Breast epithelium (tissue), 4 donors: ENCODE measurements around the gene CFAP141. TPM values are rescaled to one million over a fixed set of nuclear protein-coding genes. Genes with fewer than 3 reads are reported as not detected.
A peak's percentile ranks its signal among the peaks of the same experiment; 100 is the strongest.

ENCODE experiments used
- DNase-seq, 2 donors: peaks; one replicate each; pipeline ENCODE4 v3.0.0-alpha.2; 2019; ENCODE audit warnings: low spot score in 2 of 2
- H3K27ac ChIP-seq, 2 donors: fragments of 200-600 bp; sonication (generic) in 1 of 2; one replicate each; pipeline ENCODE4 v1.5.1; 2016 to 2019; ENCODE audit warnings: mild to moderate bottlenecking in 1 of 2
- H3K27me3 ChIP-seq, 2 donors: fragments of 200-600 bp; sonication (generic) in 1 of 2; one replicate each; pipeline versions ENCODE4 v1.5.1 to v1.6.0; 2017 to 2019; ENCODE audit warnings: control low read depth in 1 of 2, mild to moderate bottlenecking in 1 of 2
- H3K36me3 ChIP-seq: fragments of 200-600 bp; one replicate; pipeline ENCODE4 v1.5.1; 2019
- H3K4me1 ChIP-seq, 2 donors: fragments of 200-600 bp; sonication (generic); one replicate each; pipeline ENCODE4 v1.5.1; 2016 to 2019; ENCODE audit warnings: control low read depth in 1 of 2
- H3K4me3 ChIP-seq, 3 donors: fragments of 200-600 bp; sonication (generic); 1 replicate in 2 of 3; 2 replicates in 1 of 3; pipeline ENCODE4 v1.5.1; 2016 to 2019; ENCODE audit warnings: mild to moderate bottlenecking in 3 of 3, moderate library complexity in 2 of 3
- H3K9me3 ChIP-seq, 2 donors: fragments of 200-600 bp; sonication (generic) in 1 of 2; one replicate each; pipeline ENCODE4 v1.5.1; 2016 to 2019; ENCODE audit warnings: control low read depth in 1 of 2
- CTCF ChIP-seq, 3 donors: fragments of 450-650 bp; IDR thresholded peaks; one replicate each; pipeline ENCODE4 v1.5.1; 2016 to 2017; ENCODE audit warnings: antibody characterized with exemption in 3 of 3, mild to moderate bottlenecking in 3 of 3, moderate library complexity in 3 of 3
- POLR2A ChIP-seq: fragments of 450-650 bp; IDR thresholded peaks from one replicate; pipeline ENCODE4 v1.6.1; 2016; ENCODE audit warnings: antibody characterized with exemption, mild to moderate bottlenecking, moderate library complexity
- POLR2AphosphoS5 ChIP-seq, 3 donors: sonication (generic); formaldehyde crosslinking; IDR thresholded peaks; one replicate each; pipeline ENCODE4 v1.6.1; 2017; ENCODE audit warnings: antibody characterized with exemption in 3 of 3
- intact Hi-C: fragments of 100-400 bp; cut with DNase I; formaldehyde crosslinking; loops from one replicate; pipeline ENCODE4 v1.15.1; 2023; ENCODE audit warnings: low total_unique reads
- total RNA-seq, 3 donors: library from RNA; depleted of rRNA; stranded (reverse); fragments of >200 nt; gene quantifications; one replicate each; pipeline ENCODE4 v1.1.0, GENCODE V29; 2016

The CFAP141 gene
- total RNA-seq, 3 donors from 2014 or later = not detected

- Histone ChIP-seq H3K4me1 (no peaks in the 10 kb centered on the region), H3K4me3 (no peak overlapping the region), H3K27me3 (no peaks in the 10 kb centered on the region), H3K36me3 (no peaks in the 10 kb centered on the region), H3K9me3 (no peaks in the 10 kb centered on the region), H3K27ac (peak overlapping the region; percentile 66 to 81)
- intact Hi-C loops = no loop called here
- peak; percentile 75 to 91 for DNase-seq
- TF ChIP-seq POLR2AphosphoS5 (IDR thresholded peaks at IDR 0.05) (peak in 1 of 3 donors; percentile 30), CTCF (IDR thresholded peaks at IDR 0.05) (no peak)
Measured at GRCh38 chr1:154193821-154194220, 12.3 kb downstream of the CFAP141 start.

- Histone ChIP-seq H3K36me3 (no peaks in the 10 kb centered on the region), H3K4me3 (no peak overlapping the region), H3K27me3 (no peaks in the 10 kb centered on the region), H3K27ac (peak overlapping the region in 1 of 2 donors; percentile 50), H3K4me1 (no peaks in the 10 kb centered on the region), H3K9me3 (no peaks in the 10 kb centered on the region)
- no peak for TF ChIP-seq POLR2A
- TF ChIP-seq CTCF (IDR thresholded peaks at IDR 0.05) = no peak
- no peak for TF ChIP-seq POLR2AphosphoS5 (IDR thresholded peaks at IDR 0.05)
- no peak for DNase-seq
- intact Hi-C loops = no loop called here
Measured at GRCh38 chr1:154192476-154192875, 13.7 kb downstream of the CFAP141 start.

- Histone ChIP-seq H3K27me3 (no peaks in the 10 kb centered on the region), H3K36me3 (no peaks in the 10 kb centered on the region), H3K27ac (peak within 1 kb of the TSS; percentile 52 to 81), H3K4me1 (no peaks in the 10 kb centered on the region), H3K9me3 (no peaks in the 10 kb centered on the region), H3K4me3 (no peak within 1 kb of the TSS)
- TF ChIP-seq CTCF (IDR thresholded peaks at IDR 0.05) (no peak), POLR2A (no peak), POLR2AphosphoS5 (IDR thresholded peaks at IDR 0.05) (no peak)
- DNase-seq = no peak
- intact Hi-C loops = no loop called here
Measured at GRCh38 chr1:154191990-154192461, 14.1 kb downstream of the CFAP141 start, which contains the start of gene TPM3. TPM3 (minus strand) TSS chr1:154192100; CDS start chr1:154192018, 82 bp downstream.

GRCh38 chr1:154190550-154190949 is 15.6 kb downstream of the CFAP141 start:
- Histone ChIP-seq H3K27ac (peak overlapping the region in 1 of 2 donors; percentile 52), H3K36me3 (no peaks in the 10 kb centered on the region), H3K4me1 (no peaks in the 10 kb centered on the region), H3K27me3 (no peaks in the 10 kb centered on the region), H3K4me3 (no peak overlapping the region), H3K9me3 (no peaks in the 10 kb centered on the region)
- no peak for TF ChIP-seq POLR2A
- peak in 1 of 3 donors; percentile 16 for TF ChIP-seq POLR2AphosphoS5 (IDR thresholded peaks at IDR 0.05)
- intact Hi-C loops = no loop called here
- DNase-seq = peak in 1 of 2 donors; percentile 29

- DNase-seq = no peak
- no peaks in the 10 kb centered on the region for H3K27me3 ChIP-seq
- no peak overlapping the region for H3K4me3 ChIP-seq
- H3K9me3 ChIP-seq = no peaks in the 10 kb centered on the region
- intact Hi-C loops = loop anchor here (1.0 to 10.0 kb wide), 2 partner anchors 14 to 1718 kb away; no protein-coding TSS in a partner anchor
- no peaks in the 10 kb centered on the region for H3K36me3 ChIP-seq
- H3K4me1 ChIP-seq = peaks cover 0 to under 1% of the 10 kb centered on the region in 2 donors
- TF ChIP-seq POLR2AphosphoS5 (IDR thresholded peaks at IDR 0.05) = no peak
- TF ChIP-seq POLR2A = no peak
- TF ChIP-seq CTCF (IDR thresholded peaks at IDR 0.05) = no peak
- H3K27ac ChIP-seq = no peak overlapping the region
Measured at GRCh38 chr1:154186852-154187501, 19.2 kb downstream of the CFAP141 start.
